Cardiac muscle cell (in vitro differentiated cells and primary cell): ENCODE results near the gene CATSPERE. TPM values are rescaled to one million over a fixed set of nuclear protein-coding genes. Genes with fewer than 3 reads are reported as not detected.
"Not testable (repeated sequence)": the region's sequence is repeated elsewhere in the genome, so short reads cannot be mapped to it uniquely, and the experiment has no call there.

Experiments used
- DNase-seq, 2 donors: peaks; one replicate each; pipeline versions ENCODE4 v3.0.0 to v3.0.0-alpha.2; 2010 to 2017; ENCODE audit warnings: low read depth in 1 of 2, low spot score in 1 of 2
- H3K27ac ChIP-seq: fragments of 200-600 bp; sonication (generic); 2 replicates; pipeline ENCODE4 v1.5.1; 2016
- H3K27me3 ChIP-seq: fragments of 200-600 bp; sonication (generic); 2 replicates; pipeline ENCODE4 v1.6.0; 2016; ENCODE audit warnings: control low read depth
- H3K36me3 ChIP-seq: fragments of 200-600 bp; sonication (generic); 2 replicates; pipeline ENCODE4 v1.5.1; 2016; ENCODE audit warnings: control low read depth
- H3K4me1 ChIP-seq: fragments of 200-600 bp; sonication (generic); 2 replicates; pipeline ENCODE4 v1.8.1; 2017; ENCODE audit warnings: low read depth, mild to moderate bottlenecking, mixed run types
- H3K4me3 ChIP-seq: fragments of 200-600 bp; sonication (generic); 2 replicates; pipeline ENCODE4 v1.5.1; 2016; ENCODE audit warnings: mild to moderate bottlenecking
- H3K9me3 ChIP-seq: fragments of 200-600 bp; sonication (generic); 2 replicates; pipeline ENCODE4 v1.5.1; 2017; ENCODE audit warnings: low read depth, mild to moderate bottlenecking, control low read depth
- polyA plus RNA-seq: library from polyadenylated mRNA; unstranded; fragments of >200 nt; fragmentation: Nextera tagmentation; extraction: Ambion mirVana; gene quantifications from 2 replicates; pipeline ENCODE4 v1.2.1, GENCODE V29; 2016
- total RNA-seq: library from RNA; depleted of rRNA; stranded (reverse); fragments of >200 nt; gene quantifications from 2 replicates; pipeline ENCODE4 v1.2.3, GENCODE V29; 2016
- TF ChIP-seq, protein P1 (sequence below): IDR thresholded peaks from 2 replicates; pipeline ENCODE4 v1.5.1; 2012; ENCODE audit warnings: low read depth, mild to moderate bottlenecking, low read length

Gene CATSPERE
- total and polyA plus RNA-seq, 2 experiments from 2014 or later = 1.1 to 1.4 TPM

DNA sequence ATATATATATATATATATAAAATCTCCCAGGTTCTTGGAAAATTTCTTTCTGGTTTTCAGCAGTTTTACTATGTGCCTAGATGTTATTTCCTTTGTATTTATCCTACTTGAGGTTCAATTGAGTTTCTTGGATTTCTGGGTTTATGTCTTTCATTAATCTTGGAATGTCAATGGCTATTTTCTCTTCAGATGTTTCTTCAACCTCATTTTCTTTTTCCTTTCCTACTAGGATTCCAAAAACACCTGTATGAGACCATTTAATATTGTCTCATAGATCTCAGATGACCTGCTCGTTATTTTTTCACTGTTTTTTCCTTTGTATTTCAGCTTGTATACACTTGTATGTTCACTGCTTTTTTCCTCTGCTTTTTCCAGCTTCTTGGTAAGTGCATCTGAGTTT, 96.5 kb downstream of the CATSPERE start:
- H3K36me3 ChIP-seq = no peaks in the 10 kb centered on the region
- H3K9me3 ChIP-seq = no peaks in the 10 kb centered on the region
- no peaks in the 10 kb centered on the region for H3K4me1 ChIP-seq
- TF ChIP-seq, protein P1, sequence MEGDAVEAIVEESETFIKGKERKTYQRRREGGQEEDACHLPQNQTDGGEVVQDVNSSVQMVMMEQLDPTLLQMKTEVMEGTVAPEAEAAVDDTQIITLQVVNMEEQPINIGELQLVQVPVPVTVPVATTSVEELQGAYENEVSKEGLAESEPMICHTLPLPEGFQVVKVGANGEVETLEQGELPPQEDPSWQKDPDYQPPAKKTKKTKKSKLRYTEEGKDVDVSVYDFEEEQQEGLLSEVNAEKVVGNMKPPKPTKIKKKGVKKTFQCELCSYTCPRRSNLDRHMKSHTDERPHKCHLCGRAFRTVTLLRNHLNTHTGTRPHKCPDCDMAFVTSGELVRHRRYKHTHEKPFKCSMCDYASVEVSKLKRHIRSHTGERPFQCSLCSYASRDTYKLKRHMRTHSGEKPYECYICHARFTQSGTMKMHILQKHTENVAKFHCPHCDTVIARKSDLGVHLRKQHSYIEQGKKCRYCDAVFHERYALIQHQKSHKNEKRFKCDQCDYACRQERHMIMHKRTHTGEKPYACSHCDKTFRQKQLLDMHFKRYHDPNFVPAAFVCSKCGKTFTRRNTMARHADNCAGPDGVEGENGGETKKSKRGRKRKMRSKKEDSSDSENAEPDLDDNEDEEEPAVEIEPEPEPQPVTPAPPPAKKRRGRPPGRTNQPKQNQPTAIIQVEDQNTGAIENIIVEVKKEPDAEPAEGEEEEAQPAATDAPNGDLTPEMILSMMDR = no peak
- no peak overlapping the region for H3K4me3 ChIP-seq
- H3K27ac ChIP-seq = no peak overlapping the region
- no peak for DNase-seq
- no peaks in the 10 kb centered on the region for H3K27me3 ChIP-seq

DNA sequence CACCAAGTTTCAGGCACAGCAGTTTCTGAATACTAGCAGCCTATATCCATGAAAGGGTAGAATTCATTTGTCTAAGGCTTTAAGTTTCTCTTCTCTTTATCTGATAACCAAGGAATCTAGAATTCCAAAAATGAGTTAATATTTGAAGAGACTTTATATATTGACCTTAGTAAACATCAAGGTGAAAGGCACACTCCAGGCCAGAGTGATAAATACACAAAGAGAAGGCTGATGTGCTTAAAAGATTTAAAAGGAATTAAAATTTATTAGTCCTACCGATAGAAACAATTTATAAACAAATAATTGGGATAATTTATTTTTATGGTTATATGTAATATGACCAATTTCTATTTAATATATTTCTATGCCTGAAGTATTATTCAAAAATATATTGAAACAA, 98.5 kb downstream of the CATSPERE start:
- H3K9me3 ChIP-seq = no peaks in the 10 kb centered on the region
- DNase-seq = no peak
- no peaks in the 10 kb centered on the region for H3K36me3 ChIP-seq
- TF ChIP-seq, protein P1 = no peak
- H3K27ac ChIP-seq = no peak overlapping the region
- H3K4me3 ChIP-seq = no peak overlapping the region
- H3K27me3 ChIP-seq = no peaks in the 10 kb centered on the region
- H3K4me1 ChIP-seq = no peaks in the 10 kb centered on the region

DNA sequence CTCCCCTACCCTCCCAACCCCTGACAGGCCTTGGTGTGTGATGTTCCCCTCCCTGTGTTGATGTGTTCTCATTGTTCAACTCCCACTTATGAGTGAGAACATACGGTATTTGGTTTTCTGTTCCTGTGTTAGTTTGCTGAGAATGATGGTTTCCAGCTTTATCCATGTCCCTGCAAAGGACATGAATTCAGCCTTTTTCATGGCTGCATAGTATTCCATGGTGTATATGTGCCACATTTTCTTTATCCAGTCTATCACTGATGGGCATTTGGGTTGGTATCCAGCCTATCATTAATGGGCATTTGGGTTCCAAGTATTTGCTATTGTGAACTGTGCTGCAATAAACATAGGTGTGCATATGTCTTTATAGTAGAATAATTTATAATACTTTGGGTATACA, 101.8 kb downstream of the CATSPERE start:
- H3K27ac ChIP-seq = not testable (repeated sequence)

DNA sequence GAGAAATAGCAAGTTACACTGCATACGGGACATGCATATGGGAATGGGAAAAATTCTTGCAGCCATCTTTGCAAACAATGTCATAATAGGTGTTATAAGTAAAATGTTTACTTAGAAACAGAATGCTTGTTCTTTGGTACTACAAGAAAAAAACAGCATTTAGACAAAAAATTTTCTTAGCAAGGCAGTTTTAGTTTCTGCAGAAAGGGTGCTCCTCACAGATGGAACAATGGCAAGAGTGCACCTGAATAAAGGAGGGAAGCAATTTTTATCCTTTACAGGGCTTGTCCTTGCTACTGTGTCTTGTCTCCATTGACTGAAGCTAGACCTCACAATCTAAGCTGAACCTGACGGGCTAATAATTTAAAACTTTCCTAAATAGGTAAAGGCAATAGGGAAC, 112.7 kb downstream of the CATSPERE start:
- TF ChIP-seq, protein P1 = no peak
- H3K4me1 ChIP-seq = no peaks in the 10 kb centered on the region
- H3K9me3 ChIP-seq = peaks cover 5% of the 10 kb centered on the region
- H3K27ac ChIP-seq = no peak overlapping the region
- no peak overlapping the region for H3K4me3 ChIP-seq
- H3K36me3 ChIP-seq = no peaks in the 10 kb centered on the region
- H3K27me3 ChIP-seq = no peaks in the 10 kb centered on the region
- DNase-seq = no peak

More for the DNA sequence above, 101.8 kb downstream of the CATSPERE start:
- H3K36me3 ChIP-seq, H3K4me3 ChIP-seq, H3K4me1 ChIP-seq, DNase-seq, H3K9me3 ChIP-seq, H3K27me3 ChIP-seq: not testable (repeated sequence)

DNA sequence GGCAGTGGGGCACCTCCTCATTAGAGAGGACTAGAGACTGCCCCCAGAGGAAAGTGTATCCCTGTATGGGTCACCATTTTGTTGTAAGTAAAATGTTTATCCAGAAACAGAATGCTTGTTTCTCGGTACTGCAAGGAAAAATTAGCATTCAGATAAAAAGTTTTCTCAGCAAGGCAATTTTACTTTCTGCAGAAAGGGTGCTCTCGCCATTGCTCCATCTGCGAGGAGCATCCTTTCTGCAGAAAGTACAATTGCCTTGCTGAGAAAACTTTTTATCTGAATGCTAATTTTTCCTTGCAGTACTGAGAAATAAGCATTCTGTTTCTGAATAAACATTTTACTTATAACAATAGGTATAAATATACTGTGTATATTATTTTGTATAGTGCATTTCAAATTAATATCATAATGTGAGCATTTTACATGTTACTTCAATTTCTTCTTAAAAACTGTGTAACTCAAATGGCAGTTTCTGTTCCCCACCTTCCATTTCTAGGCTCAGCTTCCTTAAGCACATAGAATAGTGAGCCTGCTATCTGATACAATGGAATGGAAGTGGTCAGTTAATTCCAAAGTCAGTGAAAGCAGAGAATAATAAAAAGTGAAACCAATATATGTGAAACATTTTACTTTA, 115.3 kb downstream of the CATSPERE start:
- Histone ChIP-seq H3K4me1 (no peaks in the 10 kb centered on the region), H3K36me3 (no peaks in the 10 kb centered on the region), H3K27ac (no peak overlapping the region), H3K9me3 (peaks cover 5% of the 10 kb centered on the region), H3K4me3 (no peak overlapping the region), H3K27me3 (no peaks in the 10 kb centered on the region)
- no peak for DNase-seq
- TF ChIP-seq, protein P1 = no peak

DNA sequence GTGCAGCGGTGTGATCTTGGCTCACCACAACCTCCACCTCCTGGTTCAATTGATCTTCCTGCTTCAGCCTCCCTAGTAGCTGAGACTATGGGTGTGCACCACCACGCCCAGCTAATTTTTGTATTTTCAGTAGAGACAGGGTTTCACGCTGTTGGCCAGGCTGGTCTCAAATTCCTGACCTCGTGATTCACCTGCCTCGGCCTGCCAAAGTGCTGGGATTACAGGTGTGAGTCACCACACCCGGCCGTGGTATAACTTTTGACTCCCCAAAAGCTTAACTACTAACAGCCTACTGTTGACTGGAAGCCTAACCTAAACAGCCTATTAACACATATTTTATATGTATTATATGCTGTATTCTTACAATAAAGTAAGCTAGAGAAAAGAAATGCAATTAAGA, 117.1 kb downstream of the CATSPERE start:
- H3K4me3 ChIP-seq, DNase-seq, H3K27me3 ChIP-seq, H3K27ac ChIP-seq, H3K9me3 ChIP-seq, H3K36me3 ChIP-seq, H3K4me1 ChIP-seq: not testable (repeated sequence)
